ENCODE data around the gene FIGN. TPM values are rescaled to one million over a fixed set of nuclear protein-coding genes. Genes with fewer than 3 reads are reported as not detected.

Gene FIGN
- total RNA-seq, 1 experiment from 2014 or later: not detected

GRCh38 chr2:163601377-163601776 lies 134.4 kb downstream of the FIGN start:
- ATAC-seq (no peak), DNase-seq (ENCODE audit: low read depth, low spot score) (no peak)
- BruUV-seq (replicated peaks): no TSS peak
- Histone ChIP-seq H3K36me3 (ENCODE audit: control insufficient read depth in 1 of 2, insufficient read depth in 2 of 2, low read length in 2 of 2) (no peaks in the 10 kb centered on the region), H3K9me3 (ENCODE audit: control insufficient read depth in 1 of 2, insufficient read depth in 1 of 2, low read depth in 1 of 2, low read length in 2 of 2) (no peaks in the 10 kb centered on the region), H3K9me2 (ENCODE audit: insufficient read depth) (no peaks in the 10 kb centered on the region), H3K9ac (ENCODE audit: low read length) (no peak overlapping the region), H3K4me1 (ENCODE audit: control insufficient read depth in 1 of 2, insufficient read depth in 2 of 2, low read length in 2 of 2) (no peaks in the 10 kb centered on the region), H4K20me1 (ENCODE audit: insufficient read depth) (no peaks in the 10 kb centered on the region), H2AFZ (ENCODE audit: low read depth, low read length, poor library complexity, severe bottlenecking) (no peak overlapping the region), H3K27ac (ENCODE audit: low read depth, low read length) (no peak overlapping the region), H3K4me2 (ENCODE audit: low read length) (no peak overlapping the region), H3K27me3 (ENCODE audit: insufficient read depth, low read length) (peaks cover 55% of the 10 kb centered on the region), H3K4me3 (replicated peaks in 1 of 2; ENCODE audit: low read depth in 1 of 2, low read length in 2 of 2) (no peak overlapping the region), H3K79me2 (ENCODE audit: insufficient read depth, low read length) (no peaks in the 10 kb centered on the region)
- intact Hi-C loops (cut with micrococcal nuclease): no loop called here
- RAD21 ChIA-PET (ENCODE audit: low non-redundant PET in 1 of 2, low total read pairs in 2 of 2, uncharacterized antibody in 2 of 2, unreplicated experiment in 2 of 2): no interaction called here
- no peak for TF ChIP-seq ZFX (IDR thresholded peaks at IDR 0.05)
- TF ChIP-seq POLR2AphosphoS5 (IDR thresholded peaks at IDR 0.05; ENCODE audit: low read depth, low read length): no peak
- TF ChIP-seq CTCF (IDR thresholded peaks at IDR 0.05 in 2 of 3, conservative IDR thresholded peaks at IDR 0.05 in 1 of 3; ENCODE audit: borderline replicate concordance in 1 of 3, insufficient read depth in 1 of 3, low read depth in 2 of 3, low read length in 2 of 3): no peak
- no peak for TF ChIP-seq POLR2A (IDR thresholded peaks at IDR 0.05; ENCODE audit: borderline replicate concordance, extremely low read depth, insufficient read depth, insufficient read length)
- no peak for TF ChIP-seq YY1 (IDR thresholded peaks at IDR 0.05; ENCODE audit: extremely low read depth, insufficient replicate concordance, low read depth, low read length)
- POLR2A ChIA-PET: no interaction called here
- CTCF ChIA-PET: interaction anchor here (1.0 kb wide), 1 partner anchor 10 kb away, joined by 5 read pairs; no protein-coding TSS in a partner anchor

DNA sequence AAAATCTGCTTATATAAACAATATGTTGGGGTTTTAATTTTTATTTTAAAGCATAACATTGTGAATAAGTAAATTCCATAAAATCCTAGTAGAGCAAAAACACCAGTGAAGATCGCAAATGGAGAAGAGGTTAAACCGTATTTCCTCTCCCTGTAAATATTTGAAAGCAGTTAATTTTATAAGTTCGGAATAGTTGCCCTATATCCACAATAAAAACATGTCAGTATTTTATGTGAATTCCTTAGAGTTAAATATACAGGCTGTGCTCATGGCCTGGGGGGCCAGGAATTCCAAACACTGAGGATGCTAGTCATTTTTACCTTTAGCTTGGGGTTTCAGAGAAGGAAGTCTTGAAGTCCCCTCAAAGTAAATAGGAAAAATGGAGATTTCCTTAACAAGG lies 135.0 kb downstream of the FIGN start:
- POLR2A ChIA-PET: no interaction called here
- ATAC-seq (no peak), DNase-seq (ENCODE audit: low read depth, low spot score) (no peak)
- RAD21 ChIA-PET (ENCODE audit: low non-redundant PET in 1 of 2, low total read pairs in 2 of 2, uncharacterized antibody in 2 of 2, unreplicated experiment in 2 of 2): no interaction called here
- Histone ChIP-seq H3K79me2 (ENCODE audit: insufficient read depth, low read length) (no peaks in the 10 kb centered on the region), H3K9ac (ENCODE audit: low read length) (no peak overlapping the region), H3K9me2 (ENCODE audit: insufficient read depth) (no peaks in the 10 kb centered on the region), H3K4me1 (ENCODE audit: control insufficient read depth in 1 of 2, insufficient read depth in 2 of 2, low read length in 2 of 2) (no peaks in the 10 kb centered on the region), H3K9me3 (ENCODE audit: control insufficient read depth in 1 of 2, insufficient read depth in 1 of 2, low read depth in 1 of 2, low read length in 2 of 2) (no peaks in the 10 kb centered on the region), H3K27ac (ENCODE audit: low read depth, low read length) (no peak overlapping the region), H3K36me3 (ENCODE audit: control insufficient read depth in 1 of 2, insufficient read depth in 2 of 2, low read length in 2 of 2) (no peaks in the 10 kb centered on the region), H2AFZ (ENCODE audit: low read depth, low read length, poor library complexity, severe bottlenecking) (no peak overlapping the region), H3K27me3 (ENCODE audit: insufficient read depth, low read length) (peaks cover 53% of the 10 kb centered on the region), H3K4me3 (replicated peaks in 1 of 2; ENCODE audit: low read depth in 1 of 2, low read length in 2 of 2) (no peak overlapping the region), H4K20me1 (ENCODE audit: insufficient read depth) (no peaks in the 10 kb centered on the region), H3K4me2 (ENCODE audit: low read length) (no peak overlapping the region)
- no TSS peak for BruUV-seq (replicated peaks)
- intact Hi-C loops (cut with micrococcal nuclease): no loop called here
- CTCF ChIA-PET: no interaction called here
- no peak for TF ChIP-seq SIN3A (IDR thresholded peaks at IDR 0.05; ENCODE audit: low read depth)
- no peak for TF ChIP-seq ELF1 (IDR thresholded peaks at IDR 0.05; ENCODE audit: borderline replicate concordance, low read depth)
- no peak for TF ChIP-seq YY1 (IDR thresholded peaks at IDR 0.05; ENCODE audit: extremely low read depth, insufficient replicate concordance, low read depth, low read length)
- TF ChIP-seq FOSL1 (IDR thresholded peaks at IDR 0.05; ENCODE audit: low read depth): no peak
- TF ChIP-seq, protein P1, sequence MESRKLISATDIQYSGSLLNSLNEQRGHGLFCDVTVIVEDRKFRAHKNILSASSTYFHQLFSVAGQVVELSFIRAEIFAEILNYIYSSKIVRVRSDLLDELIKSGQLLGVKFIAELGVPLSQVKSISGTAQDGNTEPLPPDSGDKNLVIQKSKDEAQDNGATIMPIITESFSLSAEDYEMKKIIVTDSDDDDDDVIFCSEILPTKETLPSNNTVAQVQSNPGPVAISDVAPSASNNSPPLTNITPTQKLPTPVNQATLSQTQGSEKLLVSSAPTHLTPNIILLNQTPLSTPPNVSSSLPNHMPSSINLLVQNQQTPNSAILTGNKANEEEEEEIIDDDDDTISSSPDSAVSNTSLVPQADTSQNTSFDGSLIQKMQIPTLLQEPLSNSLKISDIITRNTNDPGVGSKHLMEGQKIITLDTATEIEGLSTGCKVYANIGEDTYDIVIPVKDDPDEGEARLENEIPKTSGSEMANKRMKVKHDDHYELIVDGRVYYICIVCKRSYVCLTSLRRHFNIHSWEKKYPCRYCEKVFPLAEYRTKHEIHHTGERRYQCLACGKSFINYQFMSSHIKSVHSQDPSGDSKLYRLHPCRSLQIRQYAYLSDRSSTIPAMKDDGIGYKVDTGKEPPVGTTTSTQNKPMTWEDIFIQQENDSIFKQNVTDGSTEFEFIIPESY (IDR thresholded peaks at IDR 0.05; ENCODE audit: extremely low read depth, insufficient replicate concordance, low read length): no peak
- TF ChIP-seq, protein P2, sequence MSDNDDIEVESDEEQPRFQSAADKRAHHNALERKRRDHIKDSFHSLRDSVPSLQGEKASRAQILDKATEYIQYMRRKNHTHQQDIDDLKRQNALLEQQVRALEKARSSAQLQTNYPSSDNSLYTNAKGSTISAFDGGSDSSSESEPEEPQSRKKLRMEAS (IDR thresholded peaks at IDR 0.05): no peak
- TF ChIP-seq SRF (IDR thresholded peaks at IDR 0.05; ENCODE audit: low read depth): no peak
- no peak for TF ChIP-seq SP1 (IDR thresholded peaks at IDR 0.05; ENCODE audit: low read depth)
- no peak for TF ChIP-seq JUND (IDR thresholded peaks at IDR 0.05)
- TF ChIP-seq CTCF (IDR thresholded peaks at IDR 0.05 in 2 of 3, conservative IDR thresholded peaks at IDR 0.05 in 1 of 3; ENCODE audit: borderline replicate concordance in 1 of 3, insufficient read depth in 1 of 3, low read depth in 2 of 3, low read length in 2 of 3): no peak
- TF ChIP-seq ZNF274 (IDR thresholded peaks at IDR 0.05; ENCODE audit: low read depth, low read length): no peak
- TF ChIP-seq ZFX (IDR thresholded peaks at IDR 0.05): no peak
- TF ChIP-seq CEBPB (IDR thresholded peaks at IDR 0.05; ENCODE audit: low read depth): no peak

Measured in HCT116 (cell line).